ENCODE results near the gene SLC40A1.

SLC40A1 gene

DNA sequence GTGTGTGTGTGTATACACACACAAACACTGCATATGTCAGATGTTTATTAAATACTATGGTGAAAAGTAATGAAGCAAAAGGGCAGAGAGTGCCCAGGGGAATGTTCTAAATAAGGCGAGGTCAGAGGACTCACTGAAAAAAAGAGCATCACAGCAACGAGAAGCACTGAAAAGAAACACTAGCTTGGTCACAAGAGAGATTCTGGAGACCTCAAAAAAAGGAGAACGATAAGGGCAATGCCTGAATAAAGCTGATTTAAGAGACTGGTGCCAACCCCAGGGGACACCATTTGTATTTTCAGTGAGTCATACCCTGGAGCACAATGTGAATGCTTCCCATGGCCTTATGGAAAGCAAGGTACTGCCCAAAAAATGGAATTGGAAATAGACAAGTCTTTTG is 14.5 kb downstream of the SLC40A1 start:
- DNase-seq (ENCODE audit: low read depth) = no peak

DNA sequence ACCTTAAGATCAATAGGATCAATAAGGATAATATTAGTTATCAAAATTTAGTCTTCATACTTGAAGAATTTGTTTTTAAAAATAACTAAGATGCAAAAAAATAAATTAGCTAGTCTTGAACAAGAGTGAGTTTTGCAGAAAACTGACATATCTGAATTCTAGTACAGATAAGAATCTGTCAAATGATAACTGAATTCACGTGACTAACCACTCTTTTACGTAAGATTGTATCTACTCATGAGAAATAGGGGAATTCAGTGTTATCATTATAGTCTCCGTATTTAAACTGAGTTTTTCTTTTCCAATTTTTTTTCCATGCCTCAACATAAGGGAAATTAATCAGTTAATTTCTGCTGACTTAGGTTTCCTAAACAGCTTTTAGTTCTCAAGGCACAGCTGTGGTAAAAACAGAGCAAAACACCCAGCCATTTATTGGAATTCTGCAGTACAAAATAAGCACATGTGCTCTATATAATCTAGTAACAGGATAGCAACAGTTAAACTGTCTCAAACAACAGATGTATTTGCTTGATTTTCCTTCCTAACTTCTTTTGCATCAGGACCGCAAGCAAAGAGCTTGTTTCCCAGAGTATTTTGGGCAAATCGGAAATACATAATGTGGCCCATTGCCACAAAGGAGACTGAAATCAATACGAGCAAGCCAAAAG is 19.1 kb downstream of the SLC40A1 start:
- DNase-seq (ENCODE audit: low read depth) = no peak

DNA sequence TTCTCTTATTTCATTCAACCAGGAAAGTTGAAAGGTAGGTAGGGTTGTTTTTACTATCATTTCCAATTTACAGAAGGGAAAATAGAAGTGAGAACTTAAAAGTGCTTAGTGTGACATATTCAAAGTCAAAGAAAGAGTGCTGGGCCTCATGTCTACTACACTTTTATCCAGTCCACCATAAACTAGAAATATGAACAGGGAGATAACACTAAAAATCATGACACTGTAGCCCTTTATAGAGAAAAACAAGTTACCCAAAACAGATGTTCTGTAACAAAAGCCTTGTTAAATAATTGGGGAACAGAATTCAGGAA is 20.4 kb downstream of the SLC40A1 start:
- no peak for DNase-seq (ENCODE audit: low read depth)

DNA sequence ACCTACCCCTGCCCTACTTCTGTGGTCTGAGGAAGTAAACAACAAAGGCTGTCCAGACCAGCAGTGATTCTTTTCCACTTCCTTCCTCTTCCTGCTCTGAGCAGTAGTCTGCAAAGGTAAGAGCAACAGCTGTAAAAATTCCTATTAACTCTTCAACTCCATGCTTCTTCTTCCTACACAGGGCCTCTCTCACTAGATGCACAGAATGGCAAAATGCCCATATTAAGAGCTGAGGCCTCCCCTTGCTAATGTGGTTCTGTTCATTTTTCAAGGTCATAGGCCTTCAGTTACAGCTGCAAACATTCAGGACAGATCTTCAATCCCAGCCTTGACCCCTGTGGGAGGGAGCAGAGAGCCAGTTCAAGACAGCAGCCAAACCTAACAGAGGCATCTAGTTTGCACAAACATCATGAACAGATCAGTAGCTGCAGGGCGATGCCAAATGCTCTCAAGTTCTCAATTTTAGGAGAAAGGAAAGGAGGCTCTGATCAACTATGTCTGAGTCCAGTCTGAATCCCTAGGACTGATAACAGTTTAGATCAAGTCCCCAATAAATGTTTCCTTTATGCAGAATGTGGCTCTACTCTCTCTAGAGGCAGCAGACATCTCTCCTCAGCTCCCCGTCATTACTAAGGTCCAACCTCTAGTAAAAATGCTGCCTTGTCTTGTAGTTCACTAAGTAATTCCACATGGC is 20.9 kb downstream of the SLC40A1 start:
- no peak for DNase-seq (ENCODE audit: low read depth)

DNA sequence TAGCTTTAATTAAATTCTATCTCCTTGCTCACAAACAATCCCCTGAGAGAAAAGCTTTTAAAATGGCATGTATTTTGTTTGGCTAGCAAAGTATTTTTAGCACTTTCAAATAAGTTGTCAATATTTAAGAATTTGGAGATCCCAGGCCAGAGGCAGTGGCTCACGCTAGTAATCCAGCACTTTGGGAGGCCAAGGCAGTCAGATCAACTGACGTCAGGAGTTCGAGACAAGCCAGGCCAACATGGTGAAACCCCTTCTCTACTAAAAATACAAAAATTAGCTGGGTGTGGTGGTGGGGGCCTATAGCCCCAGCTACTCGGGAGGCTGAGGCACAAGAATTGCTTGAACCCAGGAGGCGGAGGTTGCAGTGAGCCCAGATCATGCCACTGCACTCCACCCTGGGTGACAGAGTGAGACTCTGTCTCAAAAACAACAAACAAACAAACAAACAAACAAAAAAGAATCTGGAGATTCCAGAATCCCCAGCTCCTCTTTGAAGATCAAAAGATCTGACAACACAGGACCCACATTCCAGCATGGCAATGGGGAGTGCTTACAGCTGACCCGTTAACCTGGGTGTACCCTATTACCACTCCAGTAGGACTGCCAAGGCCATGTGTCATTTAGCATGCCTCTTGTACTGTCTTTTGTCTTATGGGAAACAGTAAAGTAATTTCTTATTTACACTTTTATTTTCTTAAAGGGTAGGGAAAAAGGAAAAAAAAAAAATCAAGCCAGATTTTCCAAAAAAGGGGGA is 21.9 kb downstream of the SLC40A1 start:
- DNase-seq (ENCODE audit: low read depth) = no peak

DNA sequence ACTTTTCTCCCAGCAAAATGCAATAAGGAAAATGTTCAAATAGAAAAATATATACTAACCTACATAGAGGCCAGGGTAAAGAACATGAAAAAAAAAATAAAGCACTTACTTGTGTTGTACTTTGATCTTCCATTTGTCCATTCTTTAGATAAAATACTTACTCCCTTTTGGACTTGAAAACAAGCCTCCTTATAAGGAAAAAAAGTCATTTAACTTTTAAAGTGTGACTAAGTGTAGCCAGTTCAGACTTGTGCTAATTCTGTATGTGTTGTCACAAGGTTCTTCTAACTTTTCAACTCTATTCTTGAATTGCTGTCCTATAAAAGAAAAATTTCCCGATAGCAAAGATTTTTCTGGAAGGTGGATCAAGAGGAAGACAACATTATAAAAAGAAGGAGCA is 23.2 kb downstream of the SLC40A1 start:
- no peak for DNase-seq (ENCODE audit: low read depth)

DNA sequence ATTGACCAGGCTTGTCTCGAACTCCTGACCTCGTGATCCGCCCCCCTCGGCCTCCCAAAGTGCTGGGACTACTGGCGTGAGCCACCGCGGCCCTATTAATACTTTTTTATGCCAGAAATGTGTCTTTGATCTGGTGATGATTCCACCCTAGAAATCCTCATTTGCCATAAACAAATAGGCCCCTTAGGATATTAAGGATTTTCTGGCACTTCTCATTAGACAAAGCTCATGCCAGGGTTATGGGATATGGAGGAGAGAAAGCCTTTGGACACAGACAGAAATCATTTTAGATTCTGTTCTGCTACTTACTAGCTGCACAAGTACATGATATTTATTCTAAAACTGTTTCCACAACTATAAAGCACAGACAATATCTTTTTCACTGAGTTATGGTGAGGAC is 24.1 kb downstream of the SLC40A1 start:
- DNase-seq (ENCODE audit: low read depth) = no peak

DNA sequence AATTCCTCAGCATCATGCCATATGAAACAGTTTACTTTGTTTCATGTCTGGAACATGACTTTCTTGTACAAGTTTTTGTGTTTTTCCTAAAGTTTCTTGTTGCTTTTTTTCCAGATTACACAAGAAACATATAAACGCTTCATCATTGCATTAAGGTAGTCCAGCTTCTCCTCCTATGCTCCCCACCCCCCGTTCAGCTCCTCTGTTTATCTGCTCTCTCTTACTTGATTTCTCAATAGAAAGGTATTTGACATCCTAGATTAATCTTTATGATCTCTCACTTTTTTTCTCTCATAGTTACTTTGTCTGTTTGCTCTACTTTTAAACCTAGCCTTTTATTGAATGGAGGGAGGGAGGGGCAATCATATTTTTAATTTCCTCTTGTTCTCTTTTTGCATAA is 25.4 kb downstream of the SLC40A1 start:
- no peak for DNase-seq (ENCODE audit: low read depth)

DNA sequence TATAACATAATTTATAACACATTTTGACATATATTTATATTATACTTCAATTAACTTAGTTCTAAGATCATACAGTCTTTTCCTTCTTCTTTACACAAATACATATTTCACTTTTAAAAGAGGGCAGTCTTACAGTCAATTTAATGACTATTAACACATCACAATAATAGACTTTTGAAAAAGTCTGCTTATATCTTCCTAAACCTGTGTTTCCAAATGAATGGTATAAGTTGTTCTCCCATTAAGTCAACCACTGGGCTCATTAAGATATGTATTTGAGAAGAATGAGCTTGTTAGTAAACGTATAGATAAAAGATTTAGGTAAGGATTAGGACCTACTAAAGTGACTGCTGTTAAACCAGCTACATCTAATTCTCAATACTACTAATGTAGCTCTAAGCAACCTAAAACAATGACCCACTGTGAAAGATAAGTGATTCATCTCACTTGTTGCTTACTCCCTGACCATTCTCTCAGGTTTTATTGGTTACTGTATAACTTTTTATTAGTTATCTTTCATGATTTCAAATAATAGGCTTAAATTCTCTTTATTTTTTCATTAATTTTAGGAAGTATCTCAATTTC is 27.0 kb downstream of the SLC40A1 start:
- DNase-seq (ENCODE audit: low read depth) = no peak

DNA sequence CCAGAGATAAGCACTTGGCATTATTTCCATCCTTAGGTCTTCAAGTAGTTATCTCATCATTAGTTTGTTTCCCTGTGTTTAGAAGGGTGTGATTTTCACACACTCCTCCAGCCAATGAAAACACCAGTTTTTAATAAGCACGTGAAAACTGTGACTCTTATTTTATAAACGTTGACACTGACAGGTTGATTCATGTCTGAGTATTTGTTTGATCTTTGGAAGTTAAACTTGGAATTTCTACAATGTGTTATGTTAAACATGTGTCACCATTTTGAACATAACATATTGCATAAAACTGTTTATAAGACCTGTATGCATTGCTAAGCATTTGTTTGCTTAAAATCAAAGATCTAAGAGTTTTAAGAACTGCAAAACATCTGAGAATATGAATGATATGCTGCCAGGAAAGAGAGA is 27.6 kb downstream of the SLC40A1 start:
- DNase-seq (ENCODE audit: low read depth) = no peak

DNA sequence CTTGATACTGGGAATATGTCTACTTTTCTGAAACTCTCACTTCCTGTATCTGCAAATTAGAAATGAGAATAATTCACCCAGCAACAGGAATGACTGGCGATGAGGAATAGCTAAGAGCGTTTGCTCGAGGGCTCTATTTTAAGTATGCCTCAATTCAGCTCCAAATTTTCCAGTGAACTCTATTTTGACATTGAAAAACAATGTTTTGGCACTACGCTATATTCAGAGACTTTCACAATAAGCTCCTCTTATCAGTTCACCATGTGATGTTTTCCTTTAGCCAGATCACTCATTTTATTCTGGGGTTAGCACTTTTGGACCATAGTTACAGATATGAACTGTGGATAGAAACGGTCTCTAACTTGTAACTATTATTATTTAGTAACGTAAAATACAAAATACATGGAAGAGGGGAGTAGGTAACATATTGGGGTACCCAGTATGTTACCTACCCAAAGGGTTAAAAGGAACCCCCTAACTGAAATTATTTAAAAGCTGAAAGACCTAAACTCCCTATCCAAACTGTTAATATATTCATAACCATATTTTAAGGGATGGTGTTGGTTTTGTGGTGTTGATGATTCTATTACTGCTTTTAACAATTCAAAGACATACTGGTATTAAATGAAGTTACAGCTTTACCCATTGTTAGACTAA is 28.1 kb downstream of the SLC40A1 start:
- no peak for DNase-seq (ENCODE audit: low read depth)

DNA sequence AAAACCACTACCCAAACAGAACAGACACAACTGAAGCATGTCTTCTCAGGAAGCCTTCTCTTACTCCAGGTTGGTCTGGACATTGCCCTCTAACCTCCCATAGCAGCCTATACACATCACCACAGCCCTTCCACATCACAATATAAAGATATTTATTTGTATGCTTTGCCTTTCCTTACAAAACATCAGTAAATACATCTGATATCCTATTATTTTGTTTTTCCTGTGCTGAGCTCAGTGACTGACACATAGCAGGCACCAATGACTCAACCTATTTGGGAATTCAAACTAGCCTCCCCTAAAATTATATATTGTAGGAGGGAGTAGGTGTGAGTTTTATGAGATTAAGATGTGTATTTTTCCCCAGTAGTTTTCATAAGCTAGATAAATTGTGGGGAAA is 28.8 kb downstream of the SLC40A1 start:
- no peak for DNase-seq (ENCODE audit: low read depth)

DNA sequence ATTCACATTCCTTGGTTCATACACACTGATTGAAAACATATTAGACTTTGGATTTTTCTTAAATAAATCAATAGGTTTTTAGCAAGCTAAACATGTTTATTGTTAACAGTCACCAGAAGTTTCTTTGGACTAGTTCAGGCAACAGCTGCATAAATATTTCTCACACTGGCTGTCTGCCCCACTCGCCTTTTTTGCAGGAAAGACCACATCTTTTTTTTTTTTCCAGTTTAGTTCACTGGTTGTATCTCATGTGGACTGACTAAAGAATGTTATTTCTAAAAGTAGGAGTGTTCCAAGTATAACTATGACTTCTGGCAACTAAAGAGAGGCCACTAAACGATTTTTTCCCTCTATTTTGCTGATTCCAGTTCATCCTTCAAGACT is 31.1 kb downstream of the SLC40A1 start:
- DNase-seq (ENCODE audit: low read depth) = peak; percentile 48

DNA sequence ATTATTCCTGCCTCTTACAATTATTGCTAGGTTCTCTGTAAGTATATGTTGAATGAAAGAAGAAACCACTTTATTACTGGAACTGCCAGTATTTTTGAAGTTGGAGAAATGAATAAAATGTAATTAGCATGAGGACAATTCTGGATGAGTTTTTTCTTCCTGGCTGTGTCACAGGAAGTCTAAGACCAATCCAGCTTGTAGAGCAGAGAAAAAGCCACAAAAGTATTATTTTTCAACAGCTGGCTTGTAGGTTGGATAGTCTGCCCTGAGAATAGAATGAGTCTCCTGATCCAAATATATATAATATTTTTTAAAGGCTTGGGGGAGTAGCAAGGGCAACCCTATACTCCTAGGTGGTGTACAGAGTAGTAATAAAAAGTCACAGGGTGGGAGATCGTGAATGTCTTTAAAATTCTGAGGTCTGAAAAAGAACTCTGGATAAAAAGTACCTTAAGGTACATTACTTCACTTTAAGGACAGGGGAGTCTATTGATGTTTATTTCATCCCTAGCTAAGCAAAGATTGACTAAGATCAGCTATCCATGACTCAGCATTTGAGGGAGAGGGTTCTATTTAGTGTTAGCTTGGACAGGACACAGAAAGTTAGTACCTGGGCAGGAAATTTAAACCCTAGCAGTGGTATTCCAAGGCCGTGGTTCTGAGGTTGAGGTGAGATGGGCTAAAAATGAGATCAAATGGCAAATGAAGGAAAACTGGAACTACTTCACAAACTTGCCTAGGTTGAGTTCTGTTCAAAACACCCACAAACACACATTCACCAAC is 31.7 kb downstream of the SLC40A1 start:
- no peak for DNase-seq (ENCODE audit: low read depth)

DNA sequence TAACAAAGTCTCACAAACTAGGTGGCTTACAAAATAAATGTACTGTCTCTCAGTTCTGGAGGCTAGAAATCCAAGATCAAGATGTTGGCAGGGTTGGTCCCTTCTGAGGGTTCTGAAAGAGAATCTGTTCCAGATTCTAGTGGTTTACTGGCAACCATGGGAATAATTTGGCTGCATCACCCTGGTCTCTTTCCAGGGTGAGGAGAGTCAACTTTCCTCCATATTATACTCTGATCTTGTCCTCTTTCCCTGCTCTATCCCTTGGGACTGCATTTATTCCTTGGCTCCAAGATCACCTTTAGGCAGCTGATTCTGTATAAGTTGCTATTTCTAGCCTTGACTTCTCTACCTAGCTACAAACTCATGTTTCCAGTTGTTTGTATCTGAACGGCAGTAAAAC is 35.2 kb downstream of the SLC40A1 start:
- no peak for DNase-seq (ENCODE audit: low read depth)

DNA sequence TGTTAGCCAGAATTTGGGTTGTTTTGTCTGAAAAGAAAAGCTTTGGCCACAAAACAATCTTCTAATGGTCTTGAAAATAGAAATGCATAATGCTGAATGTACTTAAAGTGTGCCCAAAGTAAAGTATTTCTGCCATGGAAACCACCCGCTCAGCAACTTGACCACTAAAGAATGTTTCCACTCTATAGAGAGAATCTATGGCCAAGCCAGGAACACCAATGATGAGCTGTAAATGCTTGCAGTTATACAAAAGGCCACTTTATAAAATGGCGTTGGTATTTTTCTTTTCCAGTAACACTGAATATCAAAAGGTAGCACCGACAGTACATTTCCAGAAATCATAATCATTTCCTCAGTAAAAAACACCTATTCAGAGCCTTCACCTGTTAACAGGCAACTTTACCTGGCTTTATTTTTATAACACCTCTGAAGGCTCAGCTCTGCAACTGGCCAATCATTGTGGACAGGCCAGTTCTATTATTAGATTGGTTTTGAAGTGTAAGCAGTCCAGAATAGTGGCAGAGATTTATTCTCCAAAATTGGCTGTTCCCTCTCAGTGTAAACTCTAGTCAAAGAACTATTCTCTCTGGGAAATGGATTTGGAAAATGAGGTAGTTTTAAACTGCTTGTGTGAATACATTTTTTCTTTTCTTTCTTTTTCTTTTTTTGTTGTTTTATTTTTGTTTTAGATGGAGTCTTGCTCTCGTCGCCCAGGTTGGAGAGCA is 36.1 kb downstream of the SLC40A1 start:
- DNase-seq (ENCODE audit: low read depth) = no peak

DNA sequence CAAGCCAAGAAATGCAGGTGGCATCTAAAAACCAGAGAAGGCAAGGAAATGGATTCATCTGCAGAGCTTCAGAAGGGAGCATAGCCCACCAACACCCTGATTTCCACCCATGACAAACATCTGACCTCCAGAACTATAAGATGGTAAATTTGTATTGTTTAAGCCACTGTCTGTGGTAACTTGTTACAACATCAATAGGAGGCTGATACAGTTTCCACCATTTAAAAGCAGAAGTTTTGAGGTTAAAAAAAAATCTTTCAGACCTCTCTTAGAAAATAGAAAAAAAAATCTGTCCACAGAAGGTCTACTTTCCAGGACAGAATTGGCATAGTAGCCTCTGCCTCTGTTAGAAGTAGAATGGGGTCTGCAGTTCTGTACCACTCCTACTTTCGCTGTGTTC is 37.2 kb downstream of the SLC40A1 start:
- no peak for DNase-seq (ENCODE audit: low read depth)

DNA sequence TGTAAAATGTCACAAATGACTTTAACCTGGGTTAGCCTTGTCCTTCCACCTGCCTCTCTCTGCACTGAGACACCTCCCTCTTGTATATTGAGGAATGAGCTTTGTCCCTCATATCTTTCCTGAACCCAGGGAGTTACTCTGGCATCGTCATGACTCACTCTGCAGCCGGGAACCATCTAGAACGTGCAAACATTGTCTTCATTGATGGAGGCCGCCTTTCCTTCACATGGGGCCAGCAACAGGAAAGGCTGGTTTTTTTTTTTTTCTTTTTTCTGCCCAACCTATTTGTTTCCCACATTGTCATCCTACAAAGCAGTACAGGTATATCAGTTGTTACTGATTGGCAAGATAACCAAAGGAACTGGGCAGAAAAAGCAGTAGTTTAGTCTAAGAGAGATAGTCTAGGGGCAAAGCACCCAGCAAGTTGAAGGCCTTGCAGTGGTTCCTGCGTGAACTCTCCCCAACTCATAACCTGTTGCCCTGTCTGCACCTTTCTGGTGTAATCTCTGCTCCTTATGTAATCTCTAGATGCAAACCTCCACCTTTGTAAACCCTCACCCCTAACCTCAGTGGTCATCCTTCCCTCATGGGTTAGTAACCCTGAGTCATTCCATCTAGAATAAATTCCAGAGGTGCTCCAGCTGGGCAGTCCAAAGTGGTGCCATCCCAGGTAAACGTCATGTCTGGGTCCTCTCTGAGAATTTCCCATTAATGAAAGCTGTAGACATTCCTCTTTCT is 38.3 kb downstream of the SLC40A1 start:
- no peak for DNase-seq (ENCODE audit: low read depth)

DNA sequence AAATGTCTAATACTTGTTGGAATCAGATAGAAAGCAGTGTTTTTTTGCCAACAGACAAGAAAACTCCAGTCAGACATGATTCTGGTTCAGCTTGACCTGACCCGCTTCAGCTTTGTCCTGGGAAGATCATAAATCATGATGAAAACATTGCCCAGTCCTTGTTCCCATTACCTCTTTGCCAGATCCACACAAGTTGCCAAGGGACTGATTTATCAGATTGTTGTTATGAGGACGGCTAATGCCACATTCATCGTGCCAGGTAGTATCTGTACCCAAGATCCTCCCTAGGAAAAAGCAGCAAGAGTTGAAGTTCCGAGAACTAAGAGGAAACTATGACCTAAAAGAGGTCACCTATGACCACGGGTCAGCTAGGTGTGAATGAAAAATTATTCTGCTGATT is 39.0 kb downstream of the SLC40A1 start:
- no peak for DNase-seq (ENCODE audit: low read depth)

DNA sequence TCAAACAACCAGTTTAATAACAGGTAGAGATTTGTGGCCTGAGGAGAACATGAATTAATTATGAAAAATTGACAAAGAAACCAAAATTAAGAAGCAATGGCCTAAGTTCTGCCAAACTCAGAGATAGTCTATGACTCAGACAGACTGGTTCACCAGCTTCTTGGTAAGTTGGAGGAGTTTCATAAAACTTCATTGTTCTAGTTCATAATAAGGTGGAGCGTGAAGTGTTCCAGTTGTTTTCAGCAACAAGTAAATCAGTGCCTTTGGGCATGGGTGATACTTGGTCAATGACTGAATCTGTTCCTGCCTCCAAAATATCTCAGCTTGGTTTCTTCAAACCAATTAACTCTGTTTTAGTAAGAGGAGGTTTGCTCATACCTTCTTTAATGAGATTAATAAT is 40.0 kb downstream of the SLC40A1 start:
- DNase-seq (ENCODE audit: low read depth) = no peak
